CD4-positive, alpha-beta T cell treated with Interleukin-2 at 100 ng/mL for 4 hours (primary cell): ENCODE results near the gene IKZF2.
A peak's percentile ranks its signal among the peaks of the same experiment; 100 is the strongest.
"Not testable (repeated sequence)": the region's sequence is repeated elsewhere in the genome, so short reads cannot be mapped to it uniquely, and the experiment has no call there.

Source experiments
- DNase-seq: peaks from one replicate; pipeline ENCODE4 v3.0.0-alpha.2; 2020; ENCODE audit warnings: low spot score

Gene IKZF2

DNA sequence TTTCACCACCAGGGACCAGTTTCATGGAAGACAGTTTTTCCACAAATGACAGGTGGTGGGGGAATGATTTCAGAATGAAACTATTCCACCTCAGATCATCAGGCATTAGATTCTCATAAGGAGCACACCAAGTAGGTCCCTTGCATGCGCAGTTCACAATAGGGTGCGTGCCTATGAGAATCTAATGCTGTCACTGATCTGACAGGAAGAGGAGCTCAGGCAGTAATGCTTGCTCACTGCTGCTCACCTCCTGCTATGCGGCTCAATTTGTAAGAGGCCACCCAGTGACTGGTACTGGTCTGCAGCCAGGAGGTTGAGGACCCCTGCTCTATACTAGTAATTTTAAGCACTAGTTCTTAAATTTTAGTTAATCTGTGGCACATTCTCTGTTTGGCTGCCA lies 107.8 kb downstream of the IKZF2 start:
- DNase-seq = no peak

DNA sequence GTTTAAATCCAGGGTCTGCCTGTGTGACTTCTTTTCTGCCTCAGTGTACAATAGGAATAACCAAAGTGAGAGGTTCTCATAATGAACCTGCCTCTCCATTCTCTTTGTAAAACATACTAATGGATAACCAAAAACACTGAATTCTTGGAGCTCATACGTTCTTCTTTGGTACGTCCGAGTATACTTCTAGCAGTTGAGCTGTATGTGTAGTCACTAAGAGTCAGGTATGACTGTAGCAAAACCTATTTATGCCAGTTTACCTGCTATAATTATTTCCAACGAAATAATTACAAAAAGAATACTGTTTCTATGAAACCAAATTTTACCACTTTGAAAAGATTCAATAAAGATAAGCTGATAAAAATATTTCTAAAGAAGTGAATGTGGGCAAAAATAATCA lies 109.2 kb downstream of the IKZF2 start:
- DNase-seq = no peak

DNA sequence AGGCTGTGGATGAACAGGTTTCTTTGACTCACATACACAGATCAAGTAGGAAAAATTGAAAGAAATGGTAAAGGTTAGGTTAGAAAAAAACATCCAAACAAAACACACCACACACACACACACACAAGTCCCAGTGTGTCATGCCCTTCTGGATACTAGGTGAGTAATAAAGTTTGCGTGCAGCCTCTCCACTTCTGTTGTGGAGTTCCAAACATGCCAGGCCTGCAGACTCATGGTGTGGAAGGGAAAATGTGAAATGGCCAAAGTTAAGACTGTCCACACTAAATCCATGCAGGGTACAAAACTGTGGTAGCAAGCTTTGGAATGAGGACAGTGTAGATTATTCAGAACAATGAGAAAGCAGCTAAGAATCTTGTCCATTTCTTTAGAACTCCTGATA lies 114.6 kb downstream of the IKZF2 start:
- DNase-seq = no peak

DNA sequence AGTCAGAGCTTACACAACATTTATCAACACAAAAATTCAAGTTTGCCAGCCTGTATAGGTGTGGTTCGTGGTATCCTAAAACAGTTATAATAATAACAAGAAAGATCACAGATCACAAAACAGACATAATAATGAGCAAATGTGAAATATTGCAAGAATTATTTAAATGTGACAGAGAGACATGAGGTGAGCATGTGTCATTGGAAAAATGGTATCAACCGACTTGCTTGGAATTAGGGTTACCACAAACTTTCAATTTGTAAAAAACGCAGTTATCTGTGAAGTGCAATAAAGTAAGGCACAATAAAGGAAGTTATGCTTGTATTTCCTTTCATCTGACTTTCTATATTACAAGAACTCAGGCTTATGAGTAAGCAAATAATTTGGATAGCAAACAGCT lies 116.8 kb downstream of the IKZF2 start:
- peak; percentile 7 for DNase-seq

DNA sequence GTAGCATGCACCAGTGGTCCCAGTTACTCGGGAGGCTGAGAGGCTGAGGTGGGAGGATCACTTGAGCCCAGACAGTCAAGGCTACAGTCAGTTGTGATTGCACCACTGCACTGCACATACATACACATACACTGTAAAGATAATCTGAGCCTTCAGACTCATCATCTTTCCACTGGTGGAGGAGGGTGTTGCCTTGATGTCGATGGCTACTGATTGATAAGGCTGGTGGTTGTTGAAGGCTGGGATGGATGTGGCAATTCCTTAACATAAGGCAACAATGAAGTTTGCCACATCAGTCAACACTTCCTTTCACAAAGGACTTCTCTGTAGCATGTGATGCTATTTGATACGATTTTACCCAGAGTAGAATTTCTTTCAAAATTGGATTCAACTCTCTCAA lies 118.8 kb downstream of the IKZF2 start:
- no peak for DNase-seq

DNA sequence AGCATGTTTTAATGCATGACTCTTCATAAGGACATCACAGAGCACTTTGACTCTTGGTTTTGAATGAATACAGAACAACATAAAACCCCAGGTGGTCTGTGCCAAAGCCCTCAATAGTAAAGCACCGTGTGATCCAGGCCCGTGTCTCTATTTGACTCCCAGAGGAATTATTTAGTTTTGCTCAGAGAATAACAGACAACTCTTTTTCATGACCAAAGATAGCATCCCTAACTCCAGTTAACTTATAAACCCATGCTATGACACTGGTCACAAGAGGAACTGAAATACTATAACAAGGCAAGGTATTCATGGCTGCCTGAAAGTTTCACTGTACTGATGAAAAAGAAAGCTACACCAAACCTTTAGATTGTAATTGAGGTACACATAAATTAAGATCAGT lies 128.4 kb downstream of the IKZF2 start:
- DNase-seq = no peak

DNA sequence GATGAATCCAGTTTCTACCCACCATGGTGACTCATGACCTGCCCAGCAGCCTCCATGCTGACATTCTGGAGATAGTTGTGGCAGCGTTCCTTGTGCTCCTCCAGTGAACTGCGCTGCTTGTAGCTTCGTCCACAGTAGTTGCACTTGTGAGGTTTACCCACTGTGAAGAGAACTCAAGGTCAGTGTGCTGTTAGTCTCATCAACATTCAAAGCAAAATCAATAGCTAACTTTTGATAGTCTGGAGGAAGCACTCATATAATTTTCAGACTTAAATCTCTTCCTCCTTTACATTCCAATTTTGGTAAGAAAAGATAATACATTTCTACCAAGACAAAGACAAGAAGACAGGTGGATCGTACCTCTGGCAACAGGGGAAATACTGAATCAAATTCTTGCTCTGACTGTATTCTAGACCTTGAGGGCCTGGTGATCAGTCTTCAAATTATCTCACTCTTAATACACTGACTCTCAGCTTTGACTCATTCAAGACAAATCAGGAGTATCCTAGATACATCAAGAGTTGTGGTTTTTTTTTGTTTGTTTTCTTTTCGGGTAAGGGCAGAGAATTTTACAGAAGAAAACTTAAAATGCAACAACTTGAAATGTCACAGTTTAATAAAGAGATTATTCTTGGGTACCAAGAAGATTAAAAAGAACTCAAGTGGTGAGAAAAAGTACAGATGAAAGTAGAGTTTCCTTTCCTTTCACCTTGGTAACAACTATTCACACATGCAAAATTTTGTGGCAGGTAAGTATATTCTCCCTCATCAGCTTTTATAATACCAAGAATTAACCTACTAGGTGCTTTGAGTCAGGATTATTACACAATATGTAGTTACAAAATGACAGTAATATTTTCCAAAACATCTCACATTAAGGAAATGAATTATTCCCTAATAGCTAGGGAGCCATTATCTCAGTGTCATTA lies 129.2 kb downstream of the IKZF2 start:
- DNase-seq = peak; percentile 31

DNA sequence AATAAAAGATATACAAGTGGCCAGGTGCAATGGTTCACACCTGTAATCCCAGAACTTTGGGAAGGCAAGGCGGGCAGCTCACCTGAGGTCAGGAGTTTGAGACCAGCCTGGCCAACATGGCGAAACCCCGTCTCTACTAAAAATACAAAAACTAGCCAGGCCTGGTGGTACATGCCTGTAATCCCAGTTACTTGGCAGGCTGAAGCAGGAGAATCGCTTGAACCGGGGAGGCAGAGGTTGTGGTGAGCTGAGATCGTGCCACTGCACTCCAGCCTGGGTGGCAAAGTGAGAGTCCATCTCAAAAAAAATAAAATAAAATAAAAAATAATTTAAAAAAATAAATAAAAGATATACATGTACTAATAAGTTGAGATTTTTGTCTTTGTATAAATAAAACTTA lies 130.5 kb downstream of the IKZF2 start:
- not testable (repeated sequence) for DNase-seq

DNA sequence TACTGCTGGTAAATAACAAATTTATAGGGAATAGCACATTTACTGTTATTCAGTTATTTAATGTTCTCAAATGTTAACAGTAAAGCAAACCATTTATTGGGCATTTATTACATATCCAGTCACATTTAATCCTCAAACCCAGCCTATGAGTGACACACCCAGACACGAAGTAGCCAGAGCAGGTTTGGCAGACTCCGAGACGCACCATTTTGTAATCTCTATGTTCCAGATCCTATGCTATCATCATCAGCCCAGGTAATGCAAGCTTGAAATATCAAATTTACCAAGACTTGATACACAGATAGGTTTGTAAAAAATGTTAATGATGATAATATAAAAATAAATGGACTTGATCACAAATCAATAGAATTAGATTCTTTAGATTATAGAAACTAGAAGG lies 131.1 kb downstream of the IKZF2 start:
- DNase-seq = no peak

DNA sequence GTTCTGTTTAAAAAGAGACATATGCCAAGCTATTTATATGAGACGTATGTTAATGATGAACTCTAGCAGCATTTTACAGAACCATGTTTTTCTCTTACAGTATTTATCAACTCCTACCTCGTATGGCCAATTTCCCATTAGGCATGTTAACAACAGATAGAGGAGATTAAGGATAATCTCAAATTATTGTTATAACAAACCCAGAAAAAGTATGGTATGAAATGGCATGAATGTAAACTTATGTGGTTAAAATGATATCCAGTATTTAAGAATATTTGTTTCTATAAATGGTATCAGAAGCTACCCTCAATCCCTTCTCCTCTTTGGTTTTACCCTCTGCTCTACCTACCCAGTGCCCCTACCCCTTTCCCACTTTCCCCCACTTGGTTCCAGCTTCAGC lies 132.0 kb downstream of the IKZF2 start:
- DNase-seq = no peak

DNA sequence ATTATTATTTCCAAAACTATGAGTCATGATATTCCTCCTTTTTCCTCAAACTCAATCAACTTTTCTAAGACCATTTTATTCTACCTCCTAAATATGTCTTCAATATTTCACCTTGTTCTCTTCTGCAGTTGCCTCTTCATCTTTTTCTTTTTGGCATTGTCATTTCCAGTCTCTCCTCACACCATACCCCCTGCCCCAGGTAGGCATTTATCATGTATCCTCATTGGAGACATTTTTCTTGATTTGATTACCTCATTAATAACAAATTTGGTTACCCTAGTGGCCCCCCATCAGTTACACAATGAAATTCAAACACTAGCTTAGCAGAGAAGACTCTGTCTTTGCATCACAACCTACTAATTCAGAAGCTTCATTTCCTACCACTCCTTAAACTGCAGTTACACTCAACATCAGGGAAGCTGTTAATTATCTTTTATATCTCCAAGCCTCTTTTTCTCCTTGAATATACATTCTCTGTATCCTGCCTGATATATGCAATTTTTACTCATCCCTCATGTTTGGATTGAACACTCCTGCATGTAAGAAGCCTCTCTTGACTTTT lies 133.0 kb downstream of the IKZF2 start:
- no peak for DNase-seq

DNA sequence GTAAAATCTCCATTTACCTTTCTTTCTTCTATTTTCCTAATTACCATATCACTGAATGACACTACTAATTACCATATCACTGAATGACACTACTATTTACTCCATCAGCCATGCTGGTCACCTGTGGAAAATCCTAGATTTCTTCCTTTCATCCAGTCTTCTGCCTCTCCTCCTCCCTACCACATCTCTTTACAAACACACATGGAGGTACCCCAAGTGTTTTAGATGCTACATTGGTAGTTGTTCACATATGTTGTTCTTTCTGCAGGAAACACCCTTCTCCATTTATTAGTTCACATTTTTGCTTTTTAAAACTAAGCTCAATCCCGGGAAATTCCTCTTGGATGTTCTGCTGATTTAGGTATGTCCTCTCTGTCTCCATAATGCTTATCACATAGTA lies 134.0 kb downstream of the IKZF2 start:
- DNase-seq = no peak

DNA sequence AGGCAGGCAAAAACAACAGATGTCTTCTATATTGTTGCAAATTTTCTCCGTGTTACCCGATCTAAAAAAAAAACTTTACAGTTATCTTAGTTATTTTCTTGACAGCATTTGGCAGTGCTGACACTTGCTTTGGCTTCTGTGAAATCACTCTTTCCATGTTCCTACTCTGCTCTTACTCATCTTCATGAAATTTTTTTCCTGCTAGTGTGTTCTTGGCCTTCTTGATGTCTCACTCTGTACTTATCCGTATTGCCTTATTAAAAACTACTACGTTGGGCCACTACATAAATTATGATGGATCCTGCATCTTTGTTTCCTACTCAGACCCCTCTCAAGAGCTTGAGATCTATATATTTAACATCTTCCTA lies 134.4 kb downstream of the IKZF2 start:
- no peak for DNase-seq

DNA sequence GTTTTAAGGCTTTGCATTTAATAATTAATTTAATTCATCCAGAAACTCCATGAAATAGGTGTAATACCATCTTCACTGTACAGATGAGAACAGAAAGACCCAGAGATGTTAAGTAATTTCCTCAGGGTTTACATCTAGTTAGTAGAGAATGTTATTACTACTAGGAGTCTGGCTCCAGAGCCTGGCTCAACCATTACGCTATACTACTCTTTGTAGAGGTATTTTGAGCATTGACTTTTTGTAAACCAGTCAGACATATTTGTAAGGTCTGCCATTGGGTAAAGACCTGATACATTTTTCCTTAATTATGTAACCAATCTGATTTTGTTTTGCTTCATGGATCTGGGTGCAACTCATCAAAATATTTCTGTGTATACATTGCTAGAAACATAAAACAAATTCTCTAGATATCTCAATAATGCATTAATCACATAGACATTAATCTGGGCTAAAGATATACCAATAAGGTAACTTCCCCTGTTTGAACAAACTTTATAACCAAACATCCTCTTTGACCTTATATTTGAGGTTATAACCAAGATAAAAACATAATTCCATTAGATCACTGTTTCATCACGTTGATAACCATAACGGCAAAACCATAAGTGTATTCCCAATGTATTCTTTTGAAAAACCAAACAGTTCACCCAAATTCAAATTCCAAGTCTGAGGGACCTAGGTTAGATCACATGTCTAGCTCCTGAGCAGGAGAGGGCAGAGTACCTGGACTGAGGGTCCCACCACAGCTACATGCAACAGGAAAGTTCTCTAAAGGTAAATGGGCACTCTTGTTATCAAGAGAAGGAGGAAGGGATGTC lies 135.0 kb downstream of the IKZF2 start:
- DNase-seq = no peak

DNA sequence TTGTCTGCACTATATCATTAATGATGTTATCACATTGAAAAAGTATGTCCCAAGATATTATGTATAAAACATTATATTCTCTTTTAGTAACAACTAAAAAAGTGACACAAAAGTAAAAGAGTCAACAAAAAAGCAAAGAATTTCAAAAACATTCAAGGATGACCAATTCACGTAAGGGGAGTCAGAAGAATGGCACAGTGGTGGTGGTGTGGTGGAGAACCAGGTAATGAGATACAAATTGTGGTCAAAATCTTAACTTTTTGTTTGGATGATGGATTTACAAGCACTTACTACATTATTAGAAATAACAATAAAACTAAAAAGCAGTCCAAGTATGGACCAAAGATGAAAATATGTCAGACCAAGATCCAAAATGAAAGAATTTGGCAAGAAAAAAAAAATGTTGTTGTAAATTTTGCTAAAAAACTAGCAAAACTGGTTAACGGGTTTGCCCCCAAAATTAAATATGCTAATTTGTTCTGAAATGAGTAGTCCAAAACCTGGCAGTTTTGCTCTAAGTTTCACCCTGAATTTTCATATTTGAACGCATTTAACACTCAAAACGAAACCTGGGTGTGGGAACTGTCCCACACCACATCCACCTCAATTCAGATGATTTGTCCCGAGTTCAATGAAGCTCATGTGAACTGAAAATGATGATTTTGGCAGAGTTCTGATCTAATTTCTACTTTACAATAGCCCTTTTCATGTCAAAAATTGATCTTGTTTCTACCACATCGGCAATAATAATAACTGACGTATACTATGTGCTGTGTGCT lies 135.8 kb downstream of the IKZF2 start:
- DNase-seq = peak; percentile 38

DNA sequence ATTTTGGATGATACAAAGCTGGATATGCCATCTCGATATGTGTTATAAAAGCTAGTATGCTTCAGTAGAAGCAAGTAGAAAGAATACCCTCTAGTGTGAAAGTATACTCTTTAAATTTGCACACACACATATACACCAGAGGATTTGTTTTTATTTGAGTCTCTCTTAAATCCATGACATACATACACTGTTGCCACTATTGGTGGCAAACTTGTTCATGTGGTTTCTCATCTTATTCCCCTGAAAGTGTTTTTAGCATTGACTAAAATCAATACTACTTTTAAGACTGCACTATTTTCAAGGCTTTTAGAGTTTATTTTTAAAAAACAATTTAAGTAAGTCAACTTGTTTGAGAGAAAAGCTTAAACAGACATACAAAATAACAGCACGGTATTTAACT lies 137.4 kb downstream of the IKZF2 start:
- DNase-seq = no peak

DNA sequence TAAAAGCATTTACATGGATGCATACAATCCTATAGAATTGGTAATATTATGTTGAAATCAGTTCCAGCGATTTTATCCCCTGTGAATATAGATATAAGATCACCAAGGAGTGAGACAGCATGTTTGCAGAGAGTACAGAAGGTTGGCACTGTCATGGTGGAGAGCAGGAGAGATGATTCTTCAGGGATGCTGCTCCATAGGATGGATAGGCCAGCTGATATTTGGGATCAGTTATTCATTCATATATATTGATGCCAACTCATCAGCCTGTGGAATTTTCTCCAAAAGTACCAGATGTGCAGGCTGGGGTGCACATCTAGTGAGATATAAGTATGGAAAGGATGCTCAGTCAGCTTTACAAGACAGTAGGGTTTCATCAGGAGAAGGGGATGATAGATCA lies 139.9 kb downstream of the IKZF2 start:
- no peak for DNase-seq

DNA sequence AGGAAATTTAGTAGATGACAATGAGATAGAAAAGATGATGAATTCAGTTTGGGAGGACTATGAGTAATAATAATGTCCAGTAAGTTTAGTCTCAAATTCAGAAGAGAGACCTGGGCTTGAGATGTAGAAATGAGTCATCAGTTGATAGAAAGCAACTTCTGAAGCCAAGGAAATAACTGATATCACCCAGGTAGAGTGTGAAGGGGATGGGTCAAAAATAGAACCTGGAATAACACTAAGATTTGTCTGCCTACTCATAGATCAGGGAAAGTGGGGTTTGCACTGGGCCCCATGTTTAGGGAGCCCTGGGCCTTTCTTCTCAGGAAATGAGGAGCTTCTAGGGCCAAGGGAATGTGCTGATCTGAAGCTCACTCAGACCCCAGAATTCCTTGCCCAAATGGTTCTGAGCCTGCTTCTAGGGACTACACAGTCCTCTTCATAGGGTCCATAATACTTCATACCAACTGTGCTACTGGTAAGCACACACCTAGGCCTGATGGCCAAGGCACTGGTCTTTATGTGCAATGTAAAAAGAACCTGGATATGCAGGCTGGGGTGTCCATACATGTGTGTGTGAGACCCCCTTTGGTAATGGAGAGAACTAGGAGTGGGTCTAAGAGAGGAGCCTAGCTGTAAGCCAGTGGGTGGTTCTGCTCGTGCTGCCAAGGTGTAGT lies 141.2 kb downstream of the IKZF2 start:
- DNase-seq = no peak

DNA sequence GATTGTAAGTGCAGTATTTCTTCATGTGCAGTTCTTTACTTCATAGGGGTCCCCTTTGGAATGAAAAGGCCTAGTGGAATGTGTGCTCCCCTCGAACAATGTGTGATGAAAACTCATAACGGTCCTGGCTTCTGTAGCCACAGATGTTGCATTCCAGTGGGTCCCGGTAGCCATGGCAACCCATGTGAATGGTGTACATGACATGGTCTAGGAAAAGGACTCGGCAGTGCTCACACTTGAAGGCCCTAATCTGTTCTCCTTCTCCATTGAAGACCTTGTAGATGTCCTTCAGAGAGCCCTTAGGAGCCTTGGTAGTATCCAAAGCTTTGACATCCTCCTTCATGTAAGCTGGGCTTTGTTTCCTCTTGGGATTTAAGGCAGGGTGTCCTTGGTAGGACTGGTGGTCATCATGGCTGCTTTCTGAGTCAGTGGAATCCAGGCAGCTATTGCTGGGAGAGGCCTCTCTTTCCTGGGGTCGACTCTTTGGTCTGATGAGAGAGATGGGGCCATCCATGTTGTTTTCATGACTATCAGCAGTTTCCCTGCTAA lies 144.0 kb downstream of the IKZF2 start:
- DNase-seq = no peak

DNA sequence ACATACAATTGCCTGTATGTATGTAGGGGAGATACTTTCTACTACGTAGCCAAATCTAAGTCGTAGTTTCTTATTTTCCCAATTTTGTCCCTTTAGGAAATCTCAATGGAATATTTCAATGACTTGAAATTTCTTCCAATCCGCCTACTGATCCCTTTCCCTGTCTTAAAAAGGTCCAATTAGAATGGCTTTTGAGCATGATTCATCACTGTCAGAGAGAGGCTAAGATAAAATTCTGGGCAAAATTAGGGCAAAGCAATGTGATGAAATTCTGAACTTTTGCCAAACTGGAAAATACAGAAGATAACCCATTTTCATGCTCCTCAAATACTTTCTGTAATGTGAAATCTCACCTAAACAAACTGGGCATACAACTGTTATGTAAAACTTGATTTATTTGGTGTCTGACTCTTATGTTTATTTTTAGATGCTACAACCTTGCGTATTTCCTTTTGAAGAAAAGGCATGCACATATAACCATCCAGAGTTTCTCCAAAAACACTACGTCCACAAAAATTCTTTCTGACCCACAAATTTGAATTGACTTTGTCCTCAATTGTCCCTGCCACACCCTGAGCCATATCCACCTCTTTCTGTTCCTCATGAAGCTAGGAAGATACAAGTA lies 147.1 kb downstream of the IKZF2 start:
- no peak for DNase-seq

DNA sequence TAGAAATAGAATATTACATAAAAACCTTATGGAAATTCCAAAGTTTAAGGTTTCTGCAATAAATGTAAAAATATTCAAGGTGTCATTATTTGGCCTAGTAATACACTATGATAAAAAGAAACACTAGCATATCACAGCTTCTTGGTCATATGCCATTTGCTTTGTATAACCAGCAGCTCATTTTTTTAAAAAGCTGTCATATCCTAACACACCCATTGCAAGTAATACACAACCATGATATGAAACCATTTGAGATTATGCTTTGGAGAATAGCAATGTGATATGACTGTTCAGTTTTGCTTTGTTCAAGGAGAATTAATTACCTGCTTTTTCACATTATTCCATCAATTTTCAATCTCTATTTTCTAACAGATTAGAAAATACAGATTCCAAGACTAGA lies 149.0 kb downstream of the IKZF2 start:
- DNase-seq = no peak
